GM18526 (cell line): ENCODE data around the gene DBP.

ENCODE experiments used
- POLR2A ChIP-seq: IDR thresholded peaks from 3 replicates; pipeline ENCODE4 v1.6.1; 2011; ENCODE audit not compliant: insufficient read length; ENCODE audit errors: extremely low read depth

Gene DBP

GRCh38 chr19:48627201-48627864 lies 9.8 kb downstream of the DBP start:
- no peak for TF ChIP-seq POLR2A

GRCh38 chr19:48625891-48626327 lies 11.3 kb downstream of the DBP start:
- TF ChIP-seq POLR2A, result no peak

- no peak for TF ChIP-seq POLR2A
Observed at GRCh38 chr19:48624791-48625723, 12.1 kb downstream of the DBP start.

- no peak for TF ChIP-seq POLR2A
Observed at GRCh38 chr19:48624067-48624594, 13.0 kb downstream of the DBP start.

- TF ChIP-seq POLR2A, result no peak
Observed at GRCh38 chr19:48623556-48624066, 13.6 kb downstream of the DBP start.

GRCh38 chr19:48619692-48620585 lies 17.2 kb downstream of the DBP start:
- no peak for TF ChIP-seq POLR2A

GRCh38 chr19:48618916-48619691 lies 18.1 kb downstream of the DBP start, which contains the start of the genes RPL18 and SPHK2:
Gene RPL18, minus strand, starts transcription at chr19:48619178. Its CDS starts 35 bp downstream, at chr19:48619143.
Gene SPHK2, plus strand, starts transcription at chr19:48619506. Its CDS starts 1,009 bp downstream, at chr19:48620515.
- TF ChIP-seq POLR2A, result peak; percentile 99

GRCh38 chr19:48618278-48618915 lies 18.8 kb downstream of the DBP start:
- TF ChIP-seq POLR2A, result no peak

GRCh38 chr19:48617146-48617937 lies 19.8 kb downstream of the DBP start:
- no peak for TF ChIP-seq POLR2A

GRCh38 chr19:48616491-48617056 lies 20.6 kb downstream of the DBP start:
- no peak for TF ChIP-seq POLR2A

GRCh38 chr19:48616041-48616436 lies 21.1 kb downstream of the DBP start:
- TF ChIP-seq POLR2A, result no peak
